Type B pancreatic cell (in vitro differentiated cells): ENCODE data around the gene MYPN. TPM values are rescaled to one million over a fixed set of nuclear protein-coding genes. Genes with fewer than 3 reads are reported as not detected.

Experiments
- DNase-seq: peaks from one replicate; pipeline ENCODE4 v3.0.0; 2021; ENCODE audit warnings: mixed read lengths; ENCODE audit not compliant: unreplicated experiment; ENCODE audit errors: extremely low spot score
- H3K27ac Mint-ChIP-seq: 2 replicates; pipeline ENCODE4 v1.8.0; 2021; ENCODE audit warnings: mild to moderate bottlenecking, mixed read lengths
- H3K27me3 Mint-ChIP-seq: 2 replicates; pipeline ENCODE4 v1.8.0; 2021; ENCODE audit warnings: mixed read lengths
- H3K36me3 Mint-ChIP-seq: 2 replicates; pipeline ENCODE4 v1.8.0; 2021; ENCODE audit warnings: mixed read lengths
- H3K4me1 Mint-ChIP-seq: one replicate; pipeline ENCODE4 v1.8.0; 2021; ENCODE audit warnings: mixed read lengths; ENCODE audit not compliant: unreplicated experiment
- H3K4me3 Mint-ChIP-seq: 2 replicates; pipeline ENCODE4 v1.8.0; 2021; ENCODE audit warnings: mild to moderate bottlenecking, mixed read lengths
- H3K9me3 Mint-ChIP-seq: 2 replicates; pipeline ENCODE4 v1.8.0; 2021; ENCODE audit warnings: mixed read lengths
- total RNA-seq: library from RNA; stranded (reverse); gene quantifications from 2 replicates; pipeline ENCODE4 v1.2.1, GENCODE V29; 2021; ENCODE audit warnings: low replicate concordance
- TF ChIP-seq, protein P1 (sequence below): fragments of 200-600 bp; sonication (generic); conservative IDR thresholded peaks from 2 replicates; pipeline ENCODE4 v1.5.0; 2021; ENCODE audit warnings: antibody characterized with exemption, mild to moderate bottlenecking

MYPN gene
- total RNA-seq, 1 donor from 2014 or later = 0.14 TPM

DNA sequence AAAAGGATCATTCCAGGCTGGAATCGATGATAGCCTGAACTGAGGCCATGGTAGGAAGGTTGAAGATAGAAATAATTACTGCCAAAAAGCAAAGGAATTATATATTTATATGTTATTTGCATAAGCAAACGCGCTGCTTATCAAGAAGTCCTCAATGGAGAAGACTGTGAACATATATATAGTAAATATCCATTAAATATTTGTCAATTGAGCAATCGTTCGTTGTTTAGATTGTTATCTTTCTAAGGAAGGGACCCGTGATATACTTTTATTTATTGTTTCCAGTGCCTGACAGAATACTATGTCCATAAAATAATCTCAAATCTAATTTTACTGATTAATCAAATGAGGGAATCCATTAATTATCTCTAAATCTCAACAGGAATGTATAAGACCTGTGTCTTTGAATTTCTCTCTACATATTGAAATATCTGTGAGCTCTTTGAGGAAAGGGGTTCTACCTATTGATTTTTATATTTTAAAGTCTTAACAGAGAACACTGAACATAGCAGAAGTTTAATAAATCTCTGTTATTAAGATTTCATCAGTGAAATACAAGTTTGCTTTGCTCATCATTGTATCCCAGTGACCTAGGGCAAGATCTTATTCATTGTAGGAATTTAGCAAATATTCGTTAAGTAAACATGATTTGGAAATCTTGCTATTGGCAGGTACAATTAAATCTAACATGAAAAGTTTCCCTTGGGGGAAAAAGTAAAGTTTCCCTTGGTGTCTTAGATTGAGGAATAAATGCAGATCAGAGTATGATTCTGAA is 22.2 kb upstream of the MYPN start:
- Mint-ChIP-seq H3K4me3 (no peak overlapping the region), H3K9me3 (no peaks in the 10 kb centered on the region), H3K27me3 (no peaks in the 10 kb centered on the region), H3K4me1 (no peaks in the 10 kb centered on the region), H3K27ac (no peak overlapping the region), H3K36me3 (no peaks in the 10 kb centered on the region)
- TF ChIP-seq, protein P1, sequence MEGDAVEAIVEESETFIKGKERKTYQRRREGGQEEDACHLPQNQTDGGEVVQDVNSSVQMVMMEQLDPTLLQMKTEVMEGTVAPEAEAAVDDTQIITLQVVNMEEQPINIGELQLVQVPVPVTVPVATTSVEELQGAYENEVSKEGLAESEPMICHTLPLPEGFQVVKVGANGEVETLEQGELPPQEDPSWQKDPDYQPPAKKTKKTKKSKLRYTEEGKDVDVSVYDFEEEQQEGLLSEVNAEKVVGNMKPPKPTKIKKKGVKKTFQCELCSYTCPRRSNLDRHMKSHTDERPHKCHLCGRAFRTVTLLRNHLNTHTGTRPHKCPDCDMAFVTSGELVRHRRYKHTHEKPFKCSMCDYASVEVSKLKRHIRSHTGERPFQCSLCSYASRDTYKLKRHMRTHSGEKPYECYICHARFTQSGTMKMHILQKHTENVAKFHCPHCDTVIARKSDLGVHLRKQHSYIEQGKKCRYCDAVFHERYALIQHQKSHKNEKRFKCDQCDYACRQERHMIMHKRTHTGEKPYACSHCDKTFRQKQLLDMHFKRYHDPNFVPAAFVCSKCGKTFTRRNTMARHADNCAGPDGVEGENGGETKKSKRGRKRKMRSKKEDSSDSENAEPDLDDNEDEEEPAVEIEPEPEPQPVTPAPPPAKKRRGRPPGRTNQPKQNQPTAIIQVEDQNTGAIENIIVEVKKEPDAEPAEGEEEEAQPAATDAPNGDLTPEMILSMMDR = no peak
- DNase-seq = no peak

DNA sequence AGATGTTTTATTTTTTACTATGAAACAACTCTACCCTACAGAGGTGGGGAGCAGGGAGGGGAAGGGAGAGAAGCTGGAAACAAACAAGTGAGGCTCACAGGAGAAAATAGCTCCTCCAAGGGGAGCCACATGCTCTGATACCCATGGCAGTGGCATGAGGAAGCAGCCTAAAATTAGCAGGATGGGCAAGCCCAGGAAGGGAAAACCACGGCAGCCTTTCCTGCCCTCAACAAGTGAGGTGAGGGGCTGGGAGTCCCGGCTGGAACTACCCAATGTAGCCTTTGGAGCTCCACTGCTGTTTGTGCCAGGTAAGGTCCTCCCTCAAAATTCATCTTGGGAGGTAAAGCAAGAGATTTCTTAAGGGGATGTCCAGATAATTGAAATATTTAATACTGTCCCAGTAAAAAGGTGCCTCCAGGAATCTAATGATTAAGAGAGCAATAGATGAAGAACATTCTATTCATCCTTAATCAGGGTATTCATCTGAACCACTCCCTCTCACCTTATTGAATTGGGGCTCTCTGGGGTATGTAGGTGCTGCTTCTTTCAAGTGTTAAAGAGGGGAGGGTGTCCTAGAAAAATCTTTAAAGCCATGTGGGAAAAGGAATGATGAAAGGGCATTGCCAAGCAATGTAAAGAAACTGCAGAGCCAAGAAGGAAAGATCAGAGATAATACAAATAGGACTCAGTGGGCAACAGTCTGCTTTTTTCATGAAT is 21.4 kb upstream of the MYPN start:
- no peak overlapping the region for H3K27ac Mint-ChIP-seq
- TF ChIP-seq, protein P1 = no peak

DNA sequence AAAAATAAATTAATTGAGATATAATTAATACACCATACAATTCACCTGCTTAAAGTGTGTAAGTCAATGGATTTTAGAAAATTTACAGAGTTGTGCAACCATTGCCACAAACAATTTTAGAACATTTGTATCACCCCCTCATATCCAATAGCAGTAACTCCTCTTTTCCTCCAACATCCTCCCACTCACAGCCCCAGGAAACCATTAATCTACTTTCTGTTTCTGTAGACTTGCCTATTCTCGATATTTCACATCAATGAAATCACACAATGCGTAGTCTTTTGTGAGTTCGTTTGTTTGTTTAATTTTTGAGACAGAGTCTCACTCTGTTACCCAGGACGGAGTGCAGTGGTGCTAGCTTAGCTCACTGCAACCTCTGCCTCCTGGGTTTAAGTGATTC is 20.5 kb upstream of the MYPN start:
- Mint-ChIP-seq H3K4me1 (no peaks in the 10 kb centered on the region), H3K27me3 (no peaks in the 10 kb centered on the region), H3K4me3 (no peak overlapping the region), H3K27ac (no peak overlapping the region), H3K36me3 (no peaks in the 10 kb centered on the region), H3K9me3 (no peaks in the 10 kb centered on the region)
- DNase-seq = no peak
- TF ChIP-seq, protein P1 = no peak

More for the DNA sequence above, 21.4 kb upstream of the MYPN start:
- no peak for DNase-seq
- no peaks in the 10 kb centered on the region for H3K4me1 Mint-ChIP-seq
- H3K36me3 Mint-ChIP-seq = no peaks in the 10 kb centered on the region
- H3K4me3 Mint-ChIP-seq = no peak overlapping the region
- no peaks in the 10 kb centered on the region for H3K27me3 Mint-ChIP-seq
- H3K9me3 Mint-ChIP-seq = no peaks in the 10 kb centered on the region

DNA sequence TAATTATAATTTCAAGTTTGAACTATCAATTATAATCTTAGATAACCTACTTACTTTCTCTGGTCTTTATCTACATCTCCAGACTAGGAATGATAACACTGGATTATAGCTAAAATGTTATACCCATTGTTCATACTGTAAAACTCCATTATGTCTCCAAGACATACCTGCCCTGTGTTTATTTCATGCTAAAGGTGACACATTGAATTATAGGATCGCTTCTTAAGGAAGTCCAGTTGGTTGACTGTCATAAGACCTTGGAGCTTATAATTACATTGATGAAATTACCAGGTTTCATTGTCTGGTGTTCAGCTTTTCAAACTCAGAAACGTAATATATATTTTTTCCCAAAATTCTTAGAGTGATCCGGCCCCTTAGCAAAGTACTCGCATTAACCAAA is 18.7 kb upstream of the MYPN start:
- no peaks in the 10 kb centered on the region for H3K36me3 Mint-ChIP-seq
- H3K9me3 Mint-ChIP-seq = no peaks in the 10 kb centered on the region
- H3K27ac Mint-ChIP-seq = no peak overlapping the region
- TF ChIP-seq, protein P1 = no peak
- H3K4me1 Mint-ChIP-seq = no peaks in the 10 kb centered on the region
- H3K4me3 Mint-ChIP-seq = no peak overlapping the region
- no peaks in the 10 kb centered on the region for H3K27me3 Mint-ChIP-seq
- no peak for DNase-seq

DNA sequence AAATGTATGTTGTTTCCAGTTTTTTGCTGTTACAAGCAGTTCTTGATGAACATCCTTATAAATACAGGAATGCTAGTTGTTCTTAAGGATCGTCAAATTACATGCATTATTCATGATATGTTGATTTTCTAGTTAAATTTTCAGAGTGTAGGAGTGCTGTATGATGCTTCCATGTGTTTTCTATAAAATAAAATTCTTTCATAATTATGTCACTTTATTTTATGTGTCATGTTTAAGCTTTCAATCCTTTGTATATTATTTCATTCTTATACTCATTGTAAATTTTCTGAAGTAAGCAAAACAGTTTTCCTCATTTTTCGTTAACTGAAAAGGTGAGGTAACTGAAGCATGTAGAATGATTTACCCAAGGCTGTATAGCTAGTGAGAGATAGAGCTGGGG is 16.8 kb upstream of the MYPN start:
- Mint-ChIP-seq H3K4me3 (no peak overlapping the region), H3K27me3 (no peaks in the 10 kb centered on the region), H3K4me1 (no peaks in the 10 kb centered on the region), H3K36me3 (no peaks in the 10 kb centered on the region), H3K27ac (no peak overlapping the region), H3K9me3 (no peaks in the 10 kb centered on the region)
- no peak for DNase-seq
- TF ChIP-seq, protein P1 = no peak
